HepG2 (cell line): ENCODE data around the gene AIP. TPM values are rescaled to one million over a fixed set of nuclear protein-coding genes. Genes with fewer than 3 reads are reported as not detected.
A peak's percentile ranks its signal among the peaks of the same experiment; 100 is the strongest.

Experiments used
- DR1 ChIP-seq: sonication (generic); formaldehyde crosslinking; IDR thresholded peaks from 2 replicates; pipeline ENCODE4 v1.8.0; 2021; ENCODE audit warnings: mild to moderate bottlenecking, missing genetic modification reagents, inconsistent platforms
- GABPB1 ChIP-seq: IDR thresholded peaks from 2 replicates; pipeline ENCODE4 v1.6.1; 2016; ENCODE audit warnings: mild to moderate bottlenecking, missing genetic modification reagents, moderate library complexity, missing compliant biosample characterization
- GPBP1L1 ChIP-seq: sonication (generic); formaldehyde crosslinking; IDR thresholded peaks from 2 replicates; pipeline ENCODE4 v1.5.0; 2020; ENCODE audit warnings: mild to moderate bottlenecking, missing genetic modification reagents
- MAF1 ChIP-seq: sonication (generic); formaldehyde crosslinking; IDR thresholded peaks from 2 replicates; pipeline ENCODE4 v1.5.0; 2020; ENCODE audit warnings: missing genetic modification reagents, borderline replicate concordance
- PAXIP1 ChIP-seq: sonication (generic); formaldehyde crosslinking; conservative IDR thresholded peaks from 2 replicates; pipeline ENCODE4 v1.4.0; 2020; ENCODE audit warnings: mild to moderate bottlenecking, missing genetic modification reagents, moderate library complexity
- SCMH1 ChIP-seq: sonication (generic); formaldehyde crosslinking; IDR thresholded peaks from 2 replicates; pipeline ENCODE4 v1.9.0; 2021; ENCODE audit warnings: missing genetic modification reagents, mild to moderate bottlenecking, borderline replicate concordance
- STAT6 ChIP-seq: sonication (generic); formaldehyde crosslinking; IDR thresholded peaks from 2 replicates; pipeline ENCODE4 v1.4.0; 2020; ENCODE audit warnings: missing genetic modification reagents, mild to moderate bottlenecking, borderline replicate concordance
- THAP8 ChIP-seq: sonication (generic); formaldehyde crosslinking; IDR thresholded peaks from 2 replicates; pipeline ENCODE4 v1.5.1; 2020; ENCODE audit warnings: missing genetic modification reagents, mild to moderate bottlenecking, borderline replicate concordance
- ZNF292 ChIP-seq: sonication (generic); formaldehyde crosslinking; IDR thresholded peaks from 2 replicates; pipeline ENCODE4 v1.8.1; 2022; ENCODE audit warnings: mild to moderate bottlenecking, low read depth, missing genetic modification reagents, borderline replicate concordance
- ZNF335 ChIP-seq: sonication (generic); formaldehyde crosslinking; IDR thresholded peaks from 2 replicates; pipeline ENCODE4 v1.4.0; 2020; ENCODE audit warnings: missing genetic modification reagents
- ZNF530 ChIP-seq: sonication (generic); formaldehyde crosslinking; IDR thresholded peaks from 2 replicates; pipeline ENCODE4 v1.5.0; 2020; ENCODE audit warnings: low read depth, mild to moderate bottlenecking, missing genetic modification reagents
- ZNF619 ChIP-seq: sonication (generic); formaldehyde crosslinking; IDR thresholded peaks from 2 replicates; pipeline ENCODE4 v1.4.0; 2020; ENCODE audit warnings: mild to moderate bottlenecking, missing genetic modification reagents
- ZSCAN5A ChIP-seq: sonication (generic); formaldehyde crosslinking; IDR thresholded peaks from 2 replicates; pipeline ENCODE4 v1.8.0; 2022; ENCODE audit warnings: mild to moderate bottlenecking, missing genetic modification reagents, borderline replicate concordance
- ZZZ3 ChIP-seq: sonication (generic); formaldehyde crosslinking; IDR thresholded peaks from 2 replicates; pipeline ENCODE4 v1.4.0; 2020; ENCODE audit warnings: missing genetic modification reagents, mild to moderate bottlenecking, borderline replicate concordance
- polyA plus RNA-seq, 8 experiments: library from polyadenylated mRNA; depleted of rRNA in 3 of 8; stranded (reverse) in 7 of 8; unstranded in 1 of 8; fragments of >200 nt; fragmentation: Illumina TruSeq in 4 of 8; extraction: Trizol in 4 of 8; gene quantifications; 2 replicates each; pipeline versions ENCODE4 v1.2.1 to v1.2.3, GENCODE V29; 2011 to 2016; ENCODE audit warnings: low read depth in 4 of 8, missing spikeins in 1 of 8, mixed read lengths in 1 of 8; ENCODE audit not compliant: insufficient read depth in 1 of 8
- total RNA-seq, 5 experiments: library from RNA; depleted of rRNA; stranded (reverse); fragments of >200 nt; fragmentation: Illumina TruSeq; extraction: Trizol; gene quantifications; 2 replicates each; pipeline ENCODE4 v1.2.3, GENCODE V29; 2016; ENCODE audit warnings: low read depth in 1 of 5

The AIP gene
- total and polyA plus RNA-seq, 2 of the 13 experiments (the other 11 are each of a cell fraction or from before 2014, with no cell fraction given), result 51.8 to 110 TPM

- TF ChIP-seq ZNF292 (CRISPR knock-in tag) (no peak), ZNF619 (CRISPR knock-in tag) (no peak), ZNF335 (0 out of 2 replicates have a peak, but pooled peaks have one; percentile 22), ZSCAN5A (no peak), ZZZ3 (no peak), PAXIP1 (CRISPR knock-in tag) (peak; percentile 63), THAP8 (0 out of 2 replicates have a peak, but pooled peaks have one; percentile 62), ZNF530 (CRISPR knock-in tag) (no peak), GABPB1 (CRISPR knock-in tag) (peak; percentile 81), SCMH1 (CRISPR knock-in tag) (no peak), STAT6 (CRISPR knock-in tag) (no peak; the same call in 1 of the 2 replicates), MAF1 (CRISPR knock-in tag) (peak; percentile 69; the same call in 1 of the 2 replicates), GPBP1L1 (no peak), DR1 (CRISPR knock-in tag) (no peak; the same call in 1 of the 2 replicates)
Observed at GRCh38 chr11:67468759-67469507, 13.9 kb upstream of the AIP start, which contains the start of gene TMEM134 (continued).
